Mesenchymal stem cell (in vitro differentiated cells and primary cell): Measurements from ENCODE around the gene NAGS.
A peak's percentile ranks its signal among the peaks of the same experiment; 100 is the strongest.

Experiments
- DNase-seq: peaks from one replicate; pipeline ENCODE4 v3.0.0-alpha.2; 2013
- H2AFZ ChIP-seq: one replicate; pipeline ENCODE4 v1.6.1; 2013; ENCODE audit warnings: low read depth, mild to moderate bottlenecking, control low read depth, inconsistent platforms, low read length, moderate library complexity
- H2AK5ac ChIP-seq: 2 replicates; pipeline ENCODE4 v1.6.1; 2013; ENCODE audit warnings: low read length, moderate library complexity, mild to moderate bottlenecking, inconsistent platforms; ENCODE audit not compliant: severe bottlenecking
- H2BK120ac ChIP-seq: one replicate; pipeline ENCODE4 v1.6.1; 2013; ENCODE audit warnings: low read depth, mild to moderate bottlenecking, inconsistent platforms, low read length, moderate library complexity
- H2BK12ac ChIP-seq, 2 experiments: one replicate each; pipeline ENCODE4 v1.6.1; 2013; ENCODE audit warnings: inconsistent platforms in 2 of 2, low read length in 2 of 2, mild to moderate bottlenecking in 2 of 2, moderate library complexity in 2 of 2, control low read depth in 1 of 2
- H2BK15ac ChIP-seq: one replicate; pipeline ENCODE4 v1.6.1; 2013; ENCODE audit warnings: mild to moderate bottlenecking, low read depth, inconsistent platforms; ENCODE audit not compliant: poor library complexity, severe bottlenecking
- H2BK5ac ChIP-seq: 2 replicates; pipeline ENCODE4 v1.6.1; 2013; ENCODE audit warnings: low read depth, mild to moderate bottlenecking, low read length, control low read depth, inconsistent platforms; ENCODE audit not compliant: poor library complexity, severe bottlenecking
- H3K14ac ChIP-seq, 2 experiments: one replicate each; pipeline ENCODE4 v1.6.1; 2013; ENCODE audit warnings: inconsistent platforms in 2 of 2, low read length in 2 of 2, control low read depth in 1 of 2, mild to moderate bottlenecking in 1 of 2, moderate library complexity in 1 of 2
- H3K18ac ChIP-seq, 2 experiments: one replicate each; pipeline ENCODE4 v1.6.1; 2013; ENCODE audit warnings: inconsistent platforms in 2 of 2, low read length in 2 of 2, control low read depth in 1 of 2, low read depth in 1 of 2, mild to moderate bottlenecking in 1 of 2
- H3K23ac ChIP-seq, 2 experiments: one replicate each; pipeline ENCODE4 v1.6.1; 2013; ENCODE audit warnings: inconsistent platforms in 2 of 2, low read length in 2 of 2, mild to moderate bottlenecking in 2 of 2, moderate library complexity in 2 of 2, control low read depth in 1 of 2
- H3K27ac ChIP-seq: 2 replicates; pipeline ENCODE4 v1.5.1; 2013; ENCODE audit warnings: mild to moderate bottlenecking, moderate library complexity, low read length, control low read depth, inconsistent platforms; ENCODE audit not compliant: poor library complexity, severe bottlenecking
- H3K27me3 ChIP-seq, 2 experiments: 2 replicates each; pipeline versions ENCODE4 v1.6.1 to v1.7.0; 2013; ENCODE audit warnings: low read length in 2 of 2, mild to moderate bottlenecking in 2 of 2, moderate library complexity in 2 of 2, control low read depth in 1 of 2, inconsistent platforms in 1 of 2; ENCODE audit not compliant: control insufficient read depth in 1 of 2, insufficient read depth in 1 of 2
- H3K36me3 ChIP-seq, 2 experiments: 2 replicates each; pipeline versions ENCODE4 v1.6.1 to v1.7.0; 2013; ENCODE audit warnings: low read length in 2 of 2, control low read depth in 1 of 2, inconsistent platforms in 1 of 2, low read depth in 1 of 2, mild to moderate bottlenecking in 1 of 2; ENCODE audit not compliant: insufficient read depth in 2 of 2, control insufficient read depth in 1 of 2
- H3K4ac ChIP-seq, 2 experiments: one replicate each; pipeline ENCODE4 v1.6.1; 2013; ENCODE audit warnings: inconsistent platforms in 2 of 2, low read length in 2 of 2, mild to moderate bottlenecking in 2 of 2, moderate library complexity in 2 of 2, control low read depth in 1 of 2, low read depth in 1 of 2
- H3K4me1 ChIP-seq: 2 replicates; pipeline ENCODE4 v1.6.1; 2013; ENCODE audit warnings: low read depth, low read length, control low read depth; ENCODE audit not compliant: control insufficient read depth, insufficient read depth
- H3K4me2 ChIP-seq: 2 replicates; pipeline ENCODE4 v1.6.1; 2013; ENCODE audit warnings: low read length, mild to moderate bottlenecking, inconsistent platforms; ENCODE audit not compliant: poor library complexity, severe bottlenecking
- H3K4me3 ChIP-seq, 2 experiments: 2 replicates each; pipeline versions ENCODE4 v1.5.1 to v1.7.0; 2013; ENCODE audit warnings: low read length in 2 of 2, mild to moderate bottlenecking in 2 of 2, control low read depth in 1 of 2, low read depth in 1 of 2; ENCODE audit not compliant: insufficient read depth in 1 of 2
- H3K79me1 ChIP-seq: replicated peaks from 2 replicates; pipeline ENCODE4 v1.6.1; 2013; ENCODE audit warnings: mild to moderate bottlenecking, control low read depth, low read length, inconsistent platforms; ENCODE audit not compliant: poor library complexity, severe bottlenecking
- H3K9ac ChIP-seq: 2 replicates; pipeline ENCODE4 v1.7.0; 2013; ENCODE audit warnings: mild to moderate bottlenecking, low read length, moderate library complexity
- H3K9me3 ChIP-seq: 2 replicates; pipeline ENCODE4 v1.7.0; 2013; ENCODE audit warnings: mild to moderate bottlenecking, low read length; ENCODE audit not compliant: control insufficient read depth
- H4K8ac ChIP-seq: one replicate; pipeline ENCODE4 v1.6.1; 2013; ENCODE audit warnings: inconsistent platforms, mild to moderate bottlenecking, low read length, moderate library complexity
- H4K91ac ChIP-seq: one replicate; pipeline ENCODE4 v1.6.1; 2013; ENCODE audit warnings: mild to moderate bottlenecking, low read length, inconsistent platforms
- WGBS: methylation state at CpG from one replicate; pipeline ENCODE4 v1.1.7; 2013; ENCODE audit warnings: mixed read lengths; 5-methylcytosine and 5-hydroxymethylcytosine counted together

Gene NAGS

DNA sequence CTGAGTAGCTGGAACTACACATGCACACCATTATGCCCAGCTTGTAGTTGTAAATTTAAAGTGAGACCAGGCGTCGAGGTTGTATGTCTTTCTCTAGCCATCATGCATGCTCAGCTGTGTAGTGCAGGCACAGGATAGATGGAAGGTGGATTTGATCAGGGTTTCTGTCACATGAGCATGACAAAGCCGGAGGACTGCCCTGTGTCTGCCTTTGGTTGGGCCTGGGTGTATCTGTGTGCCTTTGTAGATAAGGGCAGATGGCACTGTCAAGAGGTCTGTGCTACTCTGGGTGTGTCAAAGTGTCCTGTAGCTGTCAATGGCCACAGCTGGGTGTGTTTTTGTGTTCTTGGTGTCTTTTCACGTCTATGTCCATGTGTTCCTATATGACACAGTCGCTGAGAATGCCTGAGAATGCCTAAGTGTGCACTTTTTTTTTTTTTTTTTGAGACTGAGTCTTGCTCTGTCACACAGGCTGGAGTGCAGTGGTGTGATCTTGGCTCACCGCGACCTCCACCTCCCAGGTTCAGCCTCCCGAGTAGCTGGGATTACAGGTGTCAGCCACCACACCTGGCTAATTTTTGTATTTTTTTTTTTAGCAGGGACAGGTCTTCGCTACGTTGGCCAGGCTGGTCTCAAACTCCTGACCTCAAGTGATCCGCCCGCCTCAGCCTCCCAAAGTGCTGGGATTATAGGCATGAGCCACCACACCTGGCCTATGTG is 4.1 kb upstream of the NAGS start:
- Histone ChIP-seq H3K4me1 (peaks cover 15% of the 10 kb centered on the region), H4K8ac (peak overlapping the region; percentile 19), H2BK120ac (no peak overlapping the region), H3K9me3 (no peaks in the 10 kb centered on the region), H4K91ac (no peak overlapping the region), H3K9ac (no peak overlapping the region), H2AFZ (no peak overlapping the region), H3K36me3 (no peaks in the 10 kb centered on the region), H3K14ac (no peak overlapping the region), H2BK5ac (no peak overlapping the region), H2BK15ac (no peak overlapping the region), H3K4me3 (no peak overlapping the region), H3K4me2 (no peak overlapping the region), H3K27ac (no peak overlapping the region), H3K79me1 (no peaks in the 10 kb centered on the region), H2BK12ac (no peak overlapping the region), H2AK5ac (no peak overlapping the region), H3K27me3 (peaks cover 0 to 14% of the 10 kb centered on the region in 2 experiments), H3K4ac (no peak overlapping the region), H3K23ac (no peak overlapping the region), H3K18ac (no peak overlapping the region)
- 89% methylated on average over 12 of the region's 12 CpGs for whole genome bisulfite sequencing
- DNase-seq: no peak

DNA sequence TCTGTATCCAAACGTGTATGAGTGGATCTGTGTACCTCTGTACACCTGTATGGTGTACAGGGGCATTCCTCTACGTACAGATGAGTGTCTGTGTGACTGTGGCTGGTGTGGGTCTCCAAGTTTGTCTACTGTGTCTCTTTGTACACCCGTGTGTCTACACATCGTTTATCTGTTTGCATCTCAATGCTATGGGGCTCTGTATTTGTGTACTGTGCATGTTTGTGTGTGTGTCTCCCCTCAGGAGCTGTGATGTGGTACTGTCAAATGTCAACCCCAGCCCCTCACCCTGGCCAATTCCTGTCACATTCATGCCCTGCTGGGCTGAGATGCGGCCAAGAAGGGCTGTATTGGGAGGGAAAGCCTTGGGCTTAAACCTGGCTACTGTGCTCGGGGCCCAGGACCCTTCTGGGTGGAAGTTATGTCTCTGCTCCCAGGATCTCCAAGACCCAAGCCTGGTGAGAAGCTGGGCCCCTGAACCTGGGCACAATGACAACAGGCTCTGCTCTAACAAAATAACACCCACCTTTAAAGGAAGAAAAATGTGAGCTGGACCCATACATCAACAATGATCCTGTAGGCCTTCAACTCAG is 3.5 kb upstream of the NAGS start:
- Histone ChIP-seq H3K4me1 (peaks cover 22% of the 10 kb centered on the region), H4K91ac (peak overlapping the region; percentile 29), H4K8ac (no peak overlapping the region), H3K36me3 (no peaks in the 10 kb centered on the region), H2AFZ (no peak overlapping the region), H3K4me3 (no peak overlapping the region), H3K27me3 (peaks cover 0 to 17% of the 10 kb centered on the region in 2 experiments), H2BK120ac (no peak overlapping the region), H3K18ac (no peak overlapping the region), H3K4me2 (no peak overlapping the region), H2BK12ac (no peak overlapping the region), H3K9me3 (no peaks in the 10 kb centered on the region), H3K9ac (no peak overlapping the region), H2AK5ac (no peak overlapping the region), H3K23ac (no peak overlapping the region), H3K79me1 (no peaks in the 10 kb centered on the region), H2BK5ac (no peak overlapping the region), H3K14ac (no peak overlapping the region), H3K27ac (no peak overlapping the region), H3K4ac (no peak overlapping the region), H2BK15ac (peak overlapping the region; percentile 16)
- no peak for DNase-seq
- 78% methylated on average over 6 of the region's 6 CpGs for WGBS

DNA sequence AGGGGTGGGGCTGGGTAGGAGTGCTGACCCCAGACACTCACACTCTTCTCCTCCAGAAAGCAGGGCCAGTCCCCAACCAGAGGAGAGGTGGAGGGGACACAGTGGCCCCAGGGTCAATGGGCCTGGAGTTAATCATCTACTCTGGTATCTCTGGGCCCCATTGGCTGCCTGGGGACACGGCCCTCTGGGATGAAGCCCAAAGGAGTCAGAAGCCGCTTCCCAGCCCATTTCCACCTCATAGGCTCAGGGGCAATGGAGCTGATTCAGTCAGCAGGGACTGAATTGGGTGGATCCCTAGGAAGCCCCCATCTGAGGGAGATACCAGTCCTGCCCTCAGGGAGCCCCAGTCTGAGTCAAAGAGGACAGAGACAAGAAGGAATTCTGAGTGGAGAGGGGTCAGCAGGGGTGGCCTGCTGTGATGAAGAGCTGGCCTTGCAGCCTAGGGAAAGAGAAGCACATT is 2.9 kb upstream of the NAGS start:
- H3K9ac ChIP-seq: no peak overlapping the region

DNA sequence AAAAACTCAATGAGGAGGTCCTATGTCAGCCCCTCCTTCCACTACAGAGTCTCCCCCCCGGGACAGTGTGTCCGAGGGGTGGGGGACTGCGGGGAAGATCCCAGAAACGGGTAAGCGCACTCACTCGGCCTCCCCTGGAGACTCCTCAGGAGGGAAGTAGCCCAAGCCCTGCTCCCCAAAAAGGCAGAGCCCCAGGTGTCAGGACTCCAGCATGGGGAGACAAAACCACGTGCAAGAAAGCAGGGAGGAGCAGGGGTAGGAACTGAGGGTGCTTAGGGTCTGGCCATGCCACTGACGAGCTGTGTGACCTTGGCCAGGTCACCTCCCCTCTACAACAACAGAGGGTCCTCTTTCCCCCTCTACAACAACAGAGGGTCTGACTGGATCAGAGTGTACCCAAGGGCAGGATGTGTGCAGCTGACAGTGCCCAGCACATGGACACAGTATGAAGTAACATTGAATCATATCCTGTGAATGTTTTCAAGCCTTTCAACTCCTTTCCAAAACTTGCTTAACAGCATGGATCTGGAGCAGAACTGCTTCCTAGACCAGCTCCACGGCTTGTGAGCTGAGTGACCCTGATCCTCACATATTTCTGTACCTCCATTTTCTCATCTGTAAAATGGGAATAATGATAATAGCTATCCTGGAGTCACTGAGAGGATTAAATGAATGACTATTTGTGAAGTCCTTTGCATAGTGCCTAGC is 2.1 kb upstream of the NAGS start:
- no peak overlapping the region for H3K4ac ChIP-seq
- peak overlapping the region in 1 of 2 experiments; percentile 79 for H3K14ac ChIP-seq
- H4K8ac ChIP-seq: no peak overlapping the region
- peak overlapping the region; percentile 25 for H3K9ac ChIP-seq
- H3K18ac ChIP-seq: peak overlapping the region in 1 of 2 experiments; percentile 21
- no peaks in the 10 kb centered on the region for H3K36me3 ChIP-seq
- no peak overlapping the region for H2AFZ ChIP-seq
- DNase-seq: peak; percentile 59
- H2BK5ac ChIP-seq: no peak overlapping the region
- H3K27me3 ChIP-seq: peaks cover 0 to 16% of the 10 kb centered on the region in 2 experiments
- no peak overlapping the region for H2BK15ac ChIP-seq
- no peak overlapping the region for H3K4me2 ChIP-seq
- H3K4me3 ChIP-seq: no peak overlapping the region
- no peaks in the 10 kb centered on the region for H3K9me3 ChIP-seq
- H2BK120ac ChIP-seq: no peak overlapping the region
- no peak overlapping the region for H3K27ac ChIP-seq
- no peaks in the 10 kb centered on the region for H3K79me1 ChIP-seq
- peaks cover 29% of the 10 kb centered on the region for H3K4me1 ChIP-seq
- no peak overlapping the region for H3K23ac ChIP-seq
- no peak overlapping the region for H2BK12ac ChIP-seq
- H4K91ac ChIP-seq: no peak overlapping the region
- H2AK5ac ChIP-seq: no peak overlapping the region
- 70% methylated on average over 9 of the region's 9 CpGs for WGBS

More for the DNA sequence above, 2.9 kb upstream of the NAGS start:
- H3K18ac ChIP-seq: no peak overlapping the region
- H3K23ac ChIP-seq: no peak overlapping the region
- H2BK15ac ChIP-seq: peak overlapping the region; percentile 16
- no peak overlapping the region for H2BK5ac ChIP-seq
- no peaks in the 10 kb centered on the region for H3K9me3 ChIP-seq
- no peaks in the 10 kb centered on the region for H3K36me3 ChIP-seq
- no peak overlapping the region for H3K4ac ChIP-seq
- H3K27ac ChIP-seq: no peak overlapping the region
- no peak overlapping the region for H4K91ac ChIP-seq
- no peak for DNase-seq
- no peak overlapping the region for H3K14ac ChIP-seq
- peaks cover 0 to 16% of the 10 kb centered on the region in 2 experiments for H3K27me3 ChIP-seq
- no peaks in the 10 kb centered on the region for H3K79me1 ChIP-seq
- no peak overlapping the region for H2AFZ ChIP-seq
- no peak overlapping the region for H2BK120ac ChIP-seq
- no peak overlapping the region for H3K4me3 ChIP-seq
- H3K4me1 ChIP-seq: peaks cover 27% of the 10 kb centered on the region
- no peak overlapping the region for H2BK12ac ChIP-seq
- H2AK5ac ChIP-seq: no peak overlapping the region
- no peak overlapping the region for H4K8ac ChIP-seq
- 100% methylated on average over 2 of the region's 2 CpGs for WGBS
- no peak overlapping the region for H3K4me2 ChIP-seq
